Parathyroid adenoma (tissue), 2 donors: ENCODE data around the gene ELAVL4.

Experiments
- H2AFZ ChIP-seq: fragments of 300-600 bp; sonication (generic); one replicate; pipeline ENCODE4 v1.7.0; 2017; ENCODE audit warnings: antibody characterized with exemption, mild to moderate bottlenecking
- H3K27ac ChIP-seq: fragments of 300-600 bp; sonication (generic); one replicate; pipeline ENCODE4 v1.7.0; 2017
- H3K27me3 ChIP-seq: fragments of 300-600 bp; sonication (generic); one replicate; pipeline ENCODE4 v1.7.0; 2017; ENCODE audit warnings: low read length; ENCODE audit not compliant: control insufficient read depth, insufficient read depth
- H3K36me3 ChIP-seq: fragments of 300-600 bp; sonication (generic); one replicate; pipeline ENCODE4 v1.7.0; 2017; ENCODE audit warnings: low read length; ENCODE audit not compliant: control insufficient read depth, insufficient read depth
- H3K4me1 ChIP-seq: fragments of 300-600 bp; sonication (generic); one replicate; pipeline ENCODE4 v1.7.0; 2017; ENCODE audit warnings: control low read depth
- H3K4me2 ChIP-seq: fragments of 300-600 bp; sonication (generic); one replicate; pipeline ENCODE4 v1.7.0; 2017; ENCODE audit warnings: low read length
- H3K4me3 ChIP-seq: fragments of 300-600 bp; sonication (generic); one replicate; pipeline ENCODE4 v1.7.0; 2017; ENCODE audit warnings: low read depth, low read length
- H3K79me2 ChIP-seq: fragments of 300-600 bp; sonication (generic); one replicate; pipeline ENCODE4 v1.7.0; 2017; ENCODE audit warnings: control low read depth
- H3K9ac ChIP-seq: fragments of 300-600 bp; sonication (generic); one replicate; pipeline ENCODE4 v1.7.0; 2017; ENCODE audit warnings: mild to moderate bottlenecking
- H3K9me3 ChIP-seq: fragments of 300-600 bp; sonication (generic); one replicate; pipeline ENCODE4 v1.7.0; 2017; ENCODE audit warnings: low read length; ENCODE audit not compliant: control insufficient read depth
- CTCF ChIP-seq: fragments of 300-600 bp; sonication (generic); IDR thresholded peaks from one replicate; pipeline ENCODE4 v1.7.0; 2017; ENCODE audit warnings: antibody characterized with exemption, mild to moderate bottlenecking
- donor health status: primary hyperparathyroidism.

The ELAVL4 gene

DNA sequence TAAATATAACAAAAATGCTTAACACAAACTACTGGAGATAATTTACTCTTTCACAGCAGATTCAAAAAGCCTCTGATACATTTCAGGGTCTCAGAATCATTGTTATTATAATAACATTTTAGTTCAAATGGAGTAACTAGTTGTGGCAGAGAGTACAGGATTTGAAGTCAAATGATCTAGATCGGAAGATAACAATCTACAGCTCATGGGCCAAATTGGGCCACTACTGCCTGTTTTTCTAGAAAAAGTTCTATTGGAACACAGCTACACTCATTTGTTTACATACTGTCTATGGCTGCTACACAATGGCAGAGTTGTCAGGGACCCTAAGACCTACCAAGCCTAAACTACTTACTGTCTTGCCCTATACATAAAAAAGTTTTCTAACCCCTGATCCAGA, 63.6 kb downstream of the ELAVL4 start:
- no peaks in the 10 kb centered on the region for H3K27me3 ChIP-seq
- H3K4me1 ChIP-seq = no peaks in the 10 kb centered on the region
- no peak overlapping the region for H3K27ac ChIP-seq
- H3K4me3 ChIP-seq = no peak overlapping the region
- TF ChIP-seq CTCF = no peak
- H3K9me3 ChIP-seq = no peaks in the 10 kb centered on the region
- H2AFZ ChIP-seq = no peak overlapping the region
- H3K79me2 ChIP-seq = no peaks in the 10 kb centered on the region
- no peak overlapping the region for H3K9ac ChIP-seq
- H3K36me3 ChIP-seq = no peaks in the 10 kb centered on the region
- no peak overlapping the region for H3K4me2 ChIP-seq

DNA sequence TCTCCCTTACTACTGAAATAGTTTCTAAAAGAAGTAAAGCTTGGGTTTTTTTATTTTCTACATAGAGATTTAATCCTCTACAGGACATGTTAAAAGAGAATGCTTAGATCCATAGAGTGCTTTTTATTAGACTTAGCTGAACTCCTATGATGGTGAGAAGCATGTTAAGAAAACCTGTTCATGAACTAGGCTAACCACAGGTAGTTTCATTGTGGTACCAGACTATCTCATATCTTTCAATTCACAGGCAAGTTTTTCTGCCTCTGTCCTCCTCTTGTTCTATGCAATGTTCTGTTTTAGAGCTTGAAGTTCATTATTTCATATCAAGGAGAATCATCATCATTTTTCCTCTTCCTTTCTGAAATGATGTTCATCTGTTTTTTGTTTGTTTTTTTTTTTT, 65.4 kb downstream of the ELAVL4 start:
- Histone ChIP-seq H3K36me3 (no peaks in the 10 kb centered on the region), H3K4me1 (no peaks in the 10 kb centered on the region), H3K9ac (no peak overlapping the region), H3K4me3 (no peak overlapping the region), H3K4me2 (no peak overlapping the region), H3K9me3 (no peaks in the 10 kb centered on the region), H3K79me2 (no peaks in the 10 kb centered on the region), H3K27ac (no peak overlapping the region), H3K27me3 (no peaks in the 10 kb centered on the region), H2AFZ (no peak overlapping the region)
- no peak for TF ChIP-seq CTCF

GRCh38 chr1:50175719-50176639, 67.3 kb downstream of the ELAVL4 start:
- H3K27me3 ChIP-seq = no peaks in the 10 kb centered on the region
- no peak overlapping the region for H2AFZ ChIP-seq
- no peaks in the 10 kb centered on the region for H3K79me2 ChIP-seq
- no peaks in the 10 kb centered on the region for H3K36me3 ChIP-seq
- no peak for TF ChIP-seq CTCF
- H3K4me1 ChIP-seq = no peaks in the 10 kb centered on the region
- H3K9me3 ChIP-seq = no peaks in the 10 kb centered on the region
- H3K27ac ChIP-seq = no peak overlapping the region
- H3K9ac ChIP-seq = no peak overlapping the region
- H3K4me3 ChIP-seq = no peak overlapping the region
- no peak overlapping the region for H3K4me2 ChIP-seq

DNA sequence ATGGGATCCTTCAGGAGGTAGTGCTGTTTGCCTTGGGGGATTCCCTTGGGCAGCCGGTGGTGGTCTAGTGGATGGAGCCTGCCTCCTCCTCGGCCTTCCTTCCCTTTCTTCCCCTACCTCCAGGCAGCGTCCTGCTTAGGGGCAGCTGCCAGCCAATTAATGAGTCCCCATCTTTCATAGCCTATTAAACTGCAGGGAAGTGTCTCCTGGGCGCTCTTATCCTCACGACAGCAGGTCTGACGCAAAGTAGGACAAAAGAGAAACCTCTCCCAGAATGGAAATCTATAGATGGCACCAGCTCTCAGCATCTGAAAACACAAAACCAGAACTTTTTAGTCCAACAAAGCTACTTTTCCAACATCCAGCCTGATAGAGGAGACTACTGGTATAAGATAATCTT, 69.3 kb downstream of the ELAVL4 start:
- Histone ChIP-seq H3K4me2 (no peak overlapping the region), H3K4me3 (no peak overlapping the region), H3K4me1 (no peaks in the 10 kb centered on the region), H3K9ac (no peak overlapping the region), H3K27ac (no peak overlapping the region), H3K36me3 (no peaks in the 10 kb centered on the region), H3K79me2 (no peaks in the 10 kb centered on the region), H3K27me3 (no peaks in the 10 kb centered on the region), H3K9me3 (no peaks in the 10 kb centered on the region), H2AFZ (no peak overlapping the region)
- TF ChIP-seq CTCF = no peak

DNA sequence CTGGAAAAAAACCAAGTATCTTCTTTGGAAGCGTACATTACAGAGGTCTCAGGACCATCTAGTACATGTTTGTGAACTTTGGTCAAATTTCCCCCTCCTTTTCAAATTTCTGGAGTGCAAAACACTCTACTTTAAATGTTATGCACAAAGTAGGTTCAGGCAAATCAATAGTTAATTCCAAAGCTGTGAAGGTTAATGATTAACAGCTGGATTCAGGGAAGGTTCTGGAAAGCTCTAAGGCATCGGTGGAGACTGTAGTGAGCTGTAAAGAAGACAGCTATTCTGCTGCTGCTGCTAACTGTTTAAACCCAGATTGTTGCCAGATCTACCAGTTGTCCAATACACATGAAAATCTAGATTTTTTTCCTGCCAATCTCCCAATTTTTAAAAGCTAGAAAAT, 70.9 kb downstream of the ELAVL4 start:
- Histone ChIP-seq H3K79me2 (no peaks in the 10 kb centered on the region), H3K36me3 (no peaks in the 10 kb centered on the region), H3K4me3 (no peak overlapping the region), H3K9ac (no peak overlapping the region), H3K27ac (no peak overlapping the region), H3K4me2 (no peak overlapping the region), H2AFZ (no peak overlapping the region), H3K9me3 (no peaks in the 10 kb centered on the region), H3K27me3 (no peaks in the 10 kb centered on the region), H3K4me1 (no peaks in the 10 kb centered on the region)
- no peak for TF ChIP-seq CTCF
